ENCODE data around the gene CREB3L1. TPM values are rescaled to one million over a fixed set of nuclear protein-coding genes. Genes with fewer than 3 reads are reported as not detected.
A peak's percentile ranks its signal among the peaks of the same experiment; 100 is the strongest.

CREB3L1 gene
- total and polyA plus RNA-seq, 2 of the 13 experiments (the other 11 are each of a cell fraction or from before 2014, with no cell fraction given), result not detected

DNA sequence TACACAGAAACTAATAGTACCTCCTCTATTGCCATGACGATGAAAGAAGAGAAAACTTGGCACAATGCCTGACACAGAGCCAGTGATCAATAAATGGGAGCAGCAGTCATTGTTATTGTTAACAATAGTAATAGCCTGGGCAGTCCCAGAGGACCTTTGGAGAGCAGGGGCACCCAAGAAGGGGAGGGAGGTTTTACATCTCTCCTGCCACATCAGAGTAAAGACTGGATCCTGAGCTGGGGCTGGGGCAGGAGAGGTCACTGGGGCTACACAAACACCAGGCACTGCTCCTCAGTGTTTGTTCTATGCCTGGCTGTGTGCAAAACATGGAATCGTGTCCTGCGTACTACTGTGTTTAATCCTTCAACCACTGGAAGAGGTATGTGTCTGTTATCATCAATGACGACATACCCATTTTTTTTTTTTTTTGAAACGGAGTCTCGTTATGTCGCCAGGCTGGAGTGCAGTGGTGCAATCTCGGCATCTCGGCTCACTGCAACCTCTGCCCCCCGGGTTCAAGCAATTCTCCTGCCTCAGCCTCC lies 25.0 kb upstream of the CREB3L1 start (continued):
- TF ChIP-seq ZNF614 (CRISPR knock-in tag; IDR thresholded peaks at IDR 0.05; ENCODE audit: borderline replicate concordance) (peak; percentile 56; the same call in 1 of the 2 replicates), SALL2 (CRISPR knock-in tag; IDR thresholded peaks at IDR 0.05) (no peak), TCF7 (IDR thresholded peaks at IDR 0.05; ENCODE audit: low read depth) (peak; percentile 36), KDM5B (CRISPR knock-in tag; IDR thresholded peaks at IDR 0.05; ENCODE audit: borderline replicate concordance) (no peak), RCOR2 (CRISPR knock-in tag; IDR thresholded peaks at IDR 0.05) (peak; percentile 41; the same call in 1 of the 2 replicates), ZNF10 (CRISPR knock-in tag; IDR thresholded peaks at IDR 0.05; ENCODE audit: borderline replicate concordance, low read depth) (no peak), SOX5 (CRISPR knock-in tag; IDR thresholded peaks at IDR 0.05; ENCODE audit: borderline replicate concordance) (peak; percentile 92), SMAD3 (CRISPR knock-in tag; IDR thresholded peaks at IDR 0.05) (peak; percentile 66; the same call in 1 of the 2 replicates), SAP130 (CRISPR knock-in tag; IDR thresholded peaks at IDR 0.05; ENCODE audit: low read depth) (peak; percentile 64), NR2F2 (IDR thresholded peaks at IDR 0.05; ENCODE audit: borderline replicate concordance, low read depth) (peak; percentile 82), ATM (IDR thresholded peaks at IDR 0.05; ENCODE audit: borderline replicate concordance) (no peak), RARA (CRISPR knock-in tag; IDR thresholded peaks at IDR 0.05) (peak; percentile 86), ZNF441 (CRISPR knock-in tag; IDR thresholded peaks at IDR 0.05; ENCODE audit: borderline replicate concordance) (peak; percentile 77; the same call in 1 of the 2 replicates), KAT8 (CRISPR knock-in tag; IDR thresholded peaks at IDR 0.05) (0 out of 2 replicates have a peak, but pooled peaks have one; percentile 27), ZFX (CRISPR knock-in tag; IDR thresholded peaks at IDR 0.05; ENCODE audit: low read depth) (0 out of 2 replicates have a peak, but pooled peaks have one; percentile 39)
- TF ChIP-seq, protein P1, sequence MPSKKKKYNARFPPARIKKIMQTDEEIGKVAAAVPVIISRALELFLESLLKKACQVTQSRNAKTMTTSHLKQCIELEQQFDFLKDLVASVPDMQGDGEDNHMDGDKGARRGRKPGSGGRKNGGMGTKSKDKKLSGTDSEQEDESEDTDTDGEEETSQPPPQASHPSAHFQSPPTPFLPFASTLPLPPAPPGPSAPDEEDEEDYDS (CRISPR knock-in tag; IDR thresholded peaks at IDR 0.05), result peak; percentile 33; the same call in 1 of the 2 replicates
- TF ChIP-seq, protein P2, sequence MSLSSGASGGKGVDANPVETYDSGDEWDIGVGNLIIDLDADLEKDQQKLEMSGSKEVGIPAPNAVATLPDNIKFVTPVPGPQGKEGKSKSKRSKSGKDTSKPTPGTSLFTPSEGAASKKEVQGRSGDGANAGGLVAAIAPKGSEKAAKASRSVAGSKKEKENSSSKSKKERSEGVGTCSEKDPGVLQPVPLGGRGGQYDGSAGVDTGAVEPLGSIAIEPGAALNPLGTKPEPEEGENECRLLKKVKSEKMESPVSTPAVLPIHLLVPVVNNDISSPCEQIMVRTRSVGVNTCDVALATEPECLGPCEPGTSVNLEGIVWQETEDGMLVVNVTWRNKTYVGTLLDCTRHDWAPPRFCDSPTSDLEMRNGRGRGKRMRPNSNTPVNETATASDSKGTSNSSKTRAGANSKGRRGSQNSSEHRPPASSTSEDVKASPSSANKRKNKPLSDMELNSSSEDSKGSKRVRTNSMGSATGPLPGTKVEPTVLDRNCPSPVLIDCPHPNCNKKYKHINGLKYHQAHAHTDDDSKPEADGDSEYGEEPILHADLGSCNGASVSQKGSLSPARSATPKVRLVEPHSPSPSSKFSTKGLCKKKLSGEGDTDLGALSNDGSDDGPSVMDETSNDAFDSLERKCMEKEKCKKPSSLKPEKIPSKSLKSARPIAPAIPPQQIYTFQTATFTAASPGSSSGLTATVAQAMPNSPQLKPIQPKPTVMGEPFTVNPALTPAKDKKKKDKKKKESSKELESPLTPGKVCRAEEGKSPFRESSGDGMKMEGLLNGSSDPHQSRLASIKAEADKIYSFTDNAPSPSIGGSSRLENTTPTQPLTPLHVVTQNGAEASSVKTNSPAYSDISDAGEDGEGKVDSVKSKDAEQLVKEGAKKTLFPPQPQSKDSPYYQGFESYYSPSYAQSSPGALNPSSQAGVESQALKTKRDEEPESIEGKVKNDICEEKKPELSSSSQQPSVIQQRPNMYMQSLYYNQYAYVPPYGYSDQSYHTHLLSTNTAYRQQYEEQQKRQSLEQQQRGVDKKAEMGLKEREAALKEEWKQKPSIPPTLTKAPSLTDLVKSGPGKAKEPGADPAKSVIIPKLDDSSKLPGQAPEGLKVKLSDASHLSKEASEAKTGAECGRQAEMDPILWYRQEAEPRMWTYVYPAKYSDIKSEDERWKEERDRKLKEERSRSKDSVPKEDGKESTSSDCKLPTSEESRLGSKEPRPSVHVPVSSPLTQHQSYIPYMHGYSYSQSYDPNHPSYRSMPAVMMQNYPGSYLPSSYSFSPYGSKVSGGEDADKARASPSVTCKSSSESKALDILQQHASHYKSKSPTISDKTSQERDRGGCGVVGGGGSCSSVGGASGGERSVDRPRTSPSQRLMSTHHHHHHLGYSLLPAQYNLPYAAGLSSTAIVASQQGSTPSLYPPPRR (CRISPR knock-in tag; IDR thresholded peaks at IDR 0.05; ENCODE audit: borderline replicate concordance), result peak; percentile 61; the same call in 1 of the 2 replicates
- TF ChIP-seq, protein P3, sequence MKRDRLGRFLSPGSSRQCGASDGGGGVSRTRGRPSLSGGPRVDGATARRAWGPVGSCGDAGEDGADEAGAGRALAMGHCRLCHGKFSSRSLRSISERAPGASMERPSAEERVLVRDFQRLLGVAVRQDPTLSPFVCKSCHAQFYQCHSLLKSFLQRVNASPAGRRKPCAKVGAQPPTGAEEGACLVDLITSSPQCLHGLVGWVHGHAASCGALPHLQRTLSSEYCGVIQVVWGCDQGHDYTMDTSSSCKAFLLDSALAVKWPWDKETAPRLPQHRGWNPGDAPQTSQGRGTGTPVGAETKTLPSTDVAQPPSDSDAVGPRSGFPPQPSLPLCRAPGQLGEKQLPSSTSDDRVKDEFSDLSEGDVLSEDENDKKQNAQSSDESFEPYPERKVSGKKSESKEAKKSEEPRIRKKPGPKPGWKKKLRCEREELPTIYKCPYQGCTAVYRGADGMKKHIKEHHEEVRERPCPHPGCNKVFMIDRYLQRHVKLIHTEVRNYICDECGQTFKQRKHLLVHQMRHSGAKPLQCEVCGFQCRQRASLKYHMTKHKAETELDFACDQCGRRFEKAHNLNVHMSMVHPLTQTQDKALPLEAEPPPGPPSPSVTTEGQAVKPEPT (CRISPR knock-in tag; IDR thresholded peaks at IDR 0.05; ENCODE audit: low read depth), result no peak
- TF ChIP-seq, protein P4, sequence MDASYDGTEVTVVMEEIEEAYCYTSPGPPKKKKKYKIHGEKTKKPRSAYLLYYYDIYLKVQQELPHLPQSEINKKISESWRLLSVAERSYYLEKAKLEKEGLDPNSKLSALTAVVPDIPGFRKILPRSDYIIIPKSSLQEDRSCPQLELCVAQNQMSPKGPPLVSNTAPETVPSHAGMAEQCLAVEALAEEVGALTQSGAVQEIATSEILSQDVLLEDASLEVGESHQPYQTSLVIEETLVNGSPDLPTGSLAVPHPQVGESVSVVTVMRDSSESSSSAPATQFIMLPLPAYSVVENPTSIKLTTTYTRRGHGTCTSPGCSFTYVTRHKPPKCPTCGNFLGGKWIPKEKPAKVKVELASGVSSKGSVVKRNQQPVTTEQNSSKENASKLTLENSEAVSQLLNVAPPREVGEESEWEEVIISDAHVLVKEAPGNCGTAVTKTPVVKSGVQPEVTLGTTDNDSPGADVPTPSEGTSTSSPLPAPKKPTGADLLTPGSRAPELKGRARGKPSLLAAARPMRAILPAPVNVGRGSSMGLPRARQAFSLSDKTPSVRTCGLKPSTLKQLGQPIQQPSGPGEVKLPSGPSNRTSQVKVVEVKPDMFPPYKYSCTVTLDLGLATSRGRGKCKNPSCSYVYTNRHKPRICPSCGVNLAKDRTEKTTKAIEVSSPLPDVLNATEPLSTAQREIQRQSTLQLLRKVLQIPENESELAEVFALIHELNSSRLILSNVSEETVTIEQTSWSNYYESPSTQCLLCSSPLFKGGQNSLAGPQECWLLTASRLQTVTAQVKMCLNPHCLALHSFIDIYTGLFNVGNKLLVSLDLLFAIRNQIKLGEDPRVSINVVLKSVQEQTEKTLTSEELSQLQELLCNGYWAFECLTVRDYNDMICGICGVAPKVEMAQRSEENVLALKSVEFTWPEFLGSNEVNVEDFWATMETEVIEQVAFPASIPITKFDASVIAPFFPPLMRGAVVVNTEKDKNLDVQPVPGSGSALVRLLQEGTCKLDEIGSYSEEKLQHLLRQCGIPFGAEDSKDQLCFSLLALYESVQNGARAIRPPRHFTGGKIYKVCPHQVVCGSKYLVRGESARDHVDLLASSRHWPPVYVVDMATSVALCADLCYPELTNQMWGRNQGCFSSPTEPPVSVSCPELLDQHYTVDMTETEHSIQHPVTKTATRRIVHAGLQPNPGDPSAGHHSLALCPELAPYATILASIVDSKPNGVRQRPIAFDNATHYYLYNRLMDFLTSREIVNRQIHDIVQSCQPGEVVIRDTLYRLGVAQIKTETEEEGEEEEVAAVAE (CRISPR knock-in tag; IDR thresholded peaks at IDR 0.05; ENCODE audit: borderline replicate concordance), result no peak
